Sigmoid colon (tissue), 7 donors: ENCODE measurements around the gene ITLN1. TPM values are rescaled to one million over a fixed set of nuclear protein-coding genes. Genes with fewer than 3 reads are reported as not detected.

Source experiments
- DNase-seq: peaks from one replicate; pipeline ENCODE4 v3.0.0-alpha.2; 2019
- H3K27ac ChIP-seq, 4 donors: fragments of 200-600 bp; sonication (generic); one replicate each; pipeline ENCODE4 v1.5.1; 2016 to 2019; ENCODE audit warnings: mild to moderate bottlenecking in 1 of 4
- H3K27me3 ChIP-seq, 3 donors: fragments of 200-600 bp; sonication (generic); one replicate each; pipeline ENCODE4 v1.5.1; 2019; ENCODE audit warnings: mild to moderate bottlenecking in 1 of 3
- H3K36me3 ChIP-seq, 4 donors: fragments of 200-600 bp; sonication (generic); one replicate each; pipeline ENCODE4 v1.5.1; 2016 to 2019
- H3K4me1 ChIP-seq, 4 donors: fragments of 200-600 bp; sonication (generic); one replicate each; pipeline ENCODE4 v1.5.1; 2017 to 2019
- H3K4me3 ChIP-seq, 4 donors: fragments of 200-600 bp; sonication (generic); one replicate each; pipeline ENCODE4 v1.5.1; 2017 to 2019; ENCODE audit warnings: mild to moderate bottlenecking in 2 of 4, moderate library complexity in 1 of 4
- H3K9me3 ChIP-seq, 4 donors: fragments of 200-600 bp in 3 of 4; sonication (generic) in 3 of 4; one replicate each; pipeline versions ENCODE4 v1.5.1 to v1.6.1; 2013 to 2019
- CTCF ChIP-seq, 4 experiments: fragments of 450-650 bp in 3 of 4; fragments of 200-600 bp in 1 of 4; IDR thresholded peaks; one replicate each; pipeline ENCODE4 v1.5.1; 2016 to 2019; ENCODE audit warnings: antibody characterized with exemption in 4 of 4, mild to moderate bottlenecking in 3 of 4, moderate library complexity in 2 of 4
- EP300 ChIP-seq, 4 donors: sonication (generic); formaldehyde crosslinking; IDR thresholded peaks; one replicate each; pipeline ENCODE4 v1.6.1; 2017; ENCODE audit warnings: antibody characterized with exemption in 4 of 4
- POLR2A ChIP-seq, 2 donors: fragments of 450-650 bp; IDR thresholded peaks; one replicate each; pipeline ENCODE4 v1.6.1; 2016; ENCODE audit warnings: antibody characterized with exemption in 2 of 2, mild to moderate bottlenecking in 2 of 2, moderate library complexity in 2 of 2
- POLR2AphosphoS5 ChIP-seq, 4 donors: sonication (generic); formaldehyde crosslinking; IDR thresholded peaks; one replicate each; pipeline ENCODE4 v1.6.1; 2017; ENCODE audit warnings: antibody characterized with exemption in 4 of 4
- WGBS, 2 donors: extraction: QIAGEN DNeasy Blood & Tissue Kit; methylation state at CpG; one replicate each; pipeline ENCODE4 v1.1.7; 2013; 5-methylcytosine and 5-hydroxymethylcytosine counted together
- intact Hi-C: fragments of 100-400 bp; cut with DNase I; formaldehyde crosslinking; loops from one replicate; pipeline ENCODE4 v1.15.1; 2023
- polyA plus RNA-seq, 3 donors: library from polyadenylated mRNA; stranded (reverse); fragments of 200-250 nt; gene quantifications; one replicate each; pipeline ENCODE4 v1.2.3, GENCODE V29; 2013
- total RNA-seq, 4 donors: library from RNA; depleted of rRNA; stranded (reverse); fragments of >200 nt; gene quantifications; one replicate each; pipeline ENCODE4 v1.1.0, GENCODE V29; 2016
- donor health status: healthy with polysubstance abuse.
- donor health status: Bipolar disorder and iron deficiency.
- donor health status: healthy.

Gene ITLN1
- total and polyA plus RNA-seq, 7 donors, result 0.66 to 478 (median 175) TPM; not detected in 2

DNA sequence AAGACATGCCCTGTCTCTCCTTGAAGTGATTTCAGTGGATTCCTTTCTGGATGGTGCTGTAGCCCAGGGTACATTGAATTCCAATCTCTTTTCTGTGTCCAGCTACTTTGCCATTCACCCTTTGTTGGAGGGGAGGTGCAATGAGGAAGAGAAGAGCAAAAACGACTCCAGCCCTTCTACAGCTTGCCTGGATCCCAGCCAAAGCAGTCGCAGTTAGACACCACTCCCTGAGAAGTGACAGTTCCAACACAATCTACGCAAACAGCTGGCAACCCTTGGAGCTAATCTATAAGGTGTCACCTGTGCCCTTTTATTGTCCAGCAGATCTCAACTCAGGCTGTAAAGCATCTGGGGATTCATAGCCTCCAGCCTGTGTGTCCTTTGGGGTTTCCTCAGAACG, 26.9 kb downstream of the ITLN1 start:
- WGBS, 2 donors, result 17 to 31% methylated on average over 4 of the region's 4 CpGs
- no peak overlapping the region for H3K4me3 ChIP-seq
- no peak overlapping the region for H3K27ac ChIP-seq
- H3K9me3 ChIP-seq, result no peaks in the 10 kb centered on the region
- H3K27me3 ChIP-seq, result no peaks in the 10 kb centered on the region
- TF ChIP-seq CTCF (IDR thresholded peaks at IDR 0.05) (no peak), POLR2AphosphoS5 (IDR thresholded peaks at IDR 0.05) (no peak), EP300 (IDR thresholded peaks at IDR 0.05) (no peak), POLR2A (IDR thresholded peaks at IDR 0.05) (no peak)
- no peak for DNase-seq
- H3K36me3 ChIP-seq, result no peaks in the 10 kb centered on the region
- no peaks in the 10 kb centered on the region for H3K4me1 ChIP-seq
- intact Hi-C loops, result no loop called here

GRCh38 chr1:160855181-160855981, 29.6 kb downstream of the ITLN1 start:
- H3K27me3 ChIP-seq, result no peaks in the 10 kb centered on the region
- H3K4me3 ChIP-seq, result no peak overlapping the region
- 55 to 81% methylated on average over 9 of the region's 9 CpGs for WGBS, 2 donors
- no peaks in the 10 kb centered on the region for H3K9me3 ChIP-seq
- H3K36me3 ChIP-seq, result no peaks in the 10 kb centered on the region
- no peak overlapping the region for H3K27ac ChIP-seq
- TF ChIP-seq CTCF (IDR thresholded peaks at IDR 0.05) (no peak), EP300 (IDR thresholded peaks at IDR 0.05) (no peak), POLR2AphosphoS5 (IDR thresholded peaks at IDR 0.05) (no peak), POLR2A (IDR thresholded peaks at IDR 0.05) (no peak)
- no peak for DNase-seq
- intact Hi-C loops, result no loop called here
- H3K4me1 ChIP-seq, result no peaks in the 10 kb centered on the region

DNA sequence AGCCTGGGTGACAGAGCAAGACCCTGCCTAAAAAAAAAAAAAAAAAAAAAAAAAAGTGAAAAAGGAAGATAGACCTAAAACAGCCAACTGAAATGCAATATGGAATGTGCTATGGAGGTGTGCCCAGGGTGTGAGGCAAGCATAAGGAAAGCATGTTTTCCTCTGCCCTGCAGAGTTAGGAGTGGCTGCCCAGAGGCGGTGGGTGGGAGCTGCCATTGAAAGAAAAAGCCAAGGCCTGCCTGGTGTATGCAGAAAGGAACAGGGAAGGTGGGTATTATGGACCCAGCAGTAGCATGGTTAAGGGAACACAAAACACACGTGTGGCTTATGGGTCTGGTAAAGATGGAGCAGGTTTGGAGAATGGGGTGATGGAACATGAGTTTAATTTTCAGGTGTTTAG, 31.2 kb downstream of the ITLN1 start:
- TF ChIP-seq POLR2AphosphoS5 (IDR thresholded peaks at IDR 0.05), result no peak
- TF ChIP-seq EP300 (IDR thresholded peaks at IDR 0.05), result no peak
- no peak for TF ChIP-seq POLR2A (IDR thresholded peaks at IDR 0.05)
- TF ChIP-seq CTCF (IDR thresholded peaks at IDR 0.05), result no peak
- Histone ChIP-seq H3K36me3 (no peaks in the 10 kb centered on the region), H3K27ac (no peak overlapping the region), H3K9me3 (no peaks in the 10 kb centered on the region), H3K4me1 (no peaks in the 10 kb centered on the region), H3K4me3 (no peak overlapping the region), H3K27me3 (no peaks in the 10 kb centered on the region)
- intact Hi-C loops, result no loop called here
- WGBS, 2 donors, result 90 to 91% methylated on average over 2 of the region's 2 CpGs
- no peak for DNase-seq

DNA sequence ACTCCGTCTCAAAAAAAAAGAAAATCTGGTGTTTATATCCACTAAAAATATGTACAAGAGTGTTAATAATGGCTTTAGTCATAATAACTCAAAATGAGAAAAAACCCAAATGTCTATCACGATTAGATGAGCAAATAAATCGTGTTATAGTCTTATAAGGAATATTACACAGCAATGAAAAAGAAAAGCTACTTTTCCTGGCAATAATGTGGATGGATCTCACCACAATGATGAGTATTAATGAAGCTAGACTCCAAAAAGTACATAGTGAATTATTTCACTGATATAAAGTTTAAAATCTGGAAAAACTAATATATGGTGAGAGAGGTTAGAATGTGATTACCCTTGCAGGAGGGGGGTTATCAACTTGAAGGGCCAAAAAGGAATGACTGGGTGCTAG, 32.0 kb downstream of the ITLN1 start:
- H3K4me3 ChIP-seq, result no peak overlapping the region
- H3K9me3 ChIP-seq, result no peaks in the 10 kb centered on the region
- no peaks in the 10 kb centered on the region for H3K27me3 ChIP-seq
- no peaks in the 10 kb centered on the region for H3K36me3 ChIP-seq
- no peak overlapping the region for H3K27ac ChIP-seq
- 93 to 96% methylated on average over 3 of the region's 3 CpGs for WGBS, 2 donors
- TF ChIP-seq EP300 (IDR thresholded peaks at IDR 0.05) (no peak), CTCF (IDR thresholded peaks at IDR 0.05) (no peak), POLR2A (IDR thresholded peaks at IDR 0.05) (no peak)
- no peak for DNase-seq
- H3K4me1 ChIP-seq, result no peaks in the 10 kb centered on the region
- intact Hi-C loops, result no loop called here

GRCh38 chr1:160850993-160851392, 34.0 kb downstream of the ITLN1 start:
- TF ChIP-seq EP300 (IDR thresholded peaks at IDR 0.05) (no peak), POLR2A (IDR thresholded peaks at IDR 0.05) (no peak), CTCF (IDR thresholded peaks at IDR 0.05) (no peak), POLR2AphosphoS5 (IDR thresholded peaks at IDR 0.05) (no peak)
- H3K4me1 ChIP-seq, result no peaks in the 10 kb centered on the region
- H3K27me3 ChIP-seq, result no peaks in the 10 kb centered on the region
- no peak overlapping the region for H3K4me3 ChIP-seq
- H3K9me3 ChIP-seq, result no peaks in the 10 kb centered on the region
- no peak overlapping the region for H3K27ac ChIP-seq
- no peaks in the 10 kb centered on the region for H3K36me3 ChIP-seq
- WGBS, 2 donors, result 46 to 81% methylated on average over 8 of the region's 8 CpGs
- intact Hi-C loops, result no loop called here
- DNase-seq, result no peak
